ENCODE results near the gene SLC9A8.

SLC9A8 gene

DNA sequence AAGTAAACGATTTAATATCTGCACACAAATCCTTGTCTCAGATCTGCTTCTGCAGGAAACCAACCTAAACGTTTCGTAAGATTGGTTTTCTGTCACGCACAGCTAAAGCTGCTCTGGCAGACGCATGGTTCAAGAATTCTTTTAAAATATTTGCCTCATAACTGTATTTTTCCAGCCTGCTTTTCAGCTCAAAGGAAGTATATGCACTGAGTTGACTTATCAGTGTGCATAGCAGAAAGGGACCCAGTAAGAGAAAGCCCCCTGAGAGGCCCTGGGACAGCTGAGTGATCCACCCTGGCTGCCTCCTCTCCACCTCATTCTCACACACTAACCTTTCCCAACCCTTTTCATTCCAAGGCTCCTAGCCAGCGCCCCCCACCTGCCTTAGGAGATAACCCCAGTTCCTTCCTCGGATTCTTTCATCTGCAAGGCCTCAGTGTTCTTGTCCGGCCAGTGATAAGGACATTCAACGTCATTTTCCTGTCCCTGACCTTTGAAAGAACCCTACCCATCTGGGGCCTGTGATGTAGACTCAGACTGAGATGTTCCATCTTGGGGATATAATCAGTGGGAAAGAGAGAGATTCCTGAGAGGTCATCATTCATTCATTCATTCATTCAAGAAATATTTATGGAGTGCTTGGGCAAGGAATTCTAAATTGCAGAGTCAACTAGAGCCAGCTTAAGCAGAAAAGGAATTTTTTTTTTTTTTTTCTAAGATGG lies 22.4 kb upstream of the SLC9A8 start:
- Histone ChIP-seq H3K4me3 (ENCODE audit: low read depth in 1 of 2, low read length in 1 of 2) (no peak overlapping the region), H3K27me3 (no peaks in the 10 kb centered on the region), H3K27ac (peak overlapping the region; percentile 93), H3K4me1 (ENCODE audit: control insufficient read depth in 1 of 2, insufficient read depth in 1 of 2, low read depth in 1 of 2, low read length in 1 of 2) (peaks cover 77 to 80% of the 10 kb centered on the region in 2 experiments), H3K36me3 (no peaks in the 10 kb centered on the region), H3K9me3 (no peaks in the 10 kb centered on the region)
- TF ChIP-seq, protein P1, sequence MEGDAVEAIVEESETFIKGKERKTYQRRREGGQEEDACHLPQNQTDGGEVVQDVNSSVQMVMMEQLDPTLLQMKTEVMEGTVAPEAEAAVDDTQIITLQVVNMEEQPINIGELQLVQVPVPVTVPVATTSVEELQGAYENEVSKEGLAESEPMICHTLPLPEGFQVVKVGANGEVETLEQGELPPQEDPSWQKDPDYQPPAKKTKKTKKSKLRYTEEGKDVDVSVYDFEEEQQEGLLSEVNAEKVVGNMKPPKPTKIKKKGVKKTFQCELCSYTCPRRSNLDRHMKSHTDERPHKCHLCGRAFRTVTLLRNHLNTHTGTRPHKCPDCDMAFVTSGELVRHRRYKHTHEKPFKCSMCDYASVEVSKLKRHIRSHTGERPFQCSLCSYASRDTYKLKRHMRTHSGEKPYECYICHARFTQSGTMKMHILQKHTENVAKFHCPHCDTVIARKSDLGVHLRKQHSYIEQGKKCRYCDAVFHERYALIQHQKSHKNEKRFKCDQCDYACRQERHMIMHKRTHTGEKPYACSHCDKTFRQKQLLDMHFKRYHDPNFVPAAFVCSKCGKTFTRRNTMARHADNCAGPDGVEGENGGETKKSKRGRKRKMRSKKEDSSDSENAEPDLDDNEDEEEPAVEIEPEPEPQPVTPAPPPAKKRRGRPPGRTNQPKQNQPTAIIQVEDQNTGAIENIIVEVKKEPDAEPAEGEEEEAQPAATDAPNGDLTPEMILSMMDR (IDR thresholded peaks at IDR 0.05) = no peak

DNA sequence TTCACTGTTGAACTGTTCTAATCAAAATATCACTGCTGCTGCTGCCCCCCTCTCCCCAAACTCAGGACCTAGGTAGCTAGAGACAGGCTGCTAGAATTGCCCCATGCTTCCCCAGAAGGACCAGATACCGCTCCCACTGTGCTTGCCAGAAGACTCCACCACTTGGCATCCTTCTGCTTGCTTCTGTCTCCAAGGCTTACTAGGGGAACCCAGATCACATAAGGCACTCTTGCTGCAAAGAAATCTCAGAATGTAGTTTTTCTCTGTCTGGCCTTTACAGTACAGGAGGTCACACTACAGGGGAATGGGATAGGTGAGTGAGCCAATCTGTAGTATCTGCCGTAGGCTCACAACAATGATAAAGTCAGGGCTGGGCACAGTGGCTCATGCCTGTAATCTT lies 21.5 kb upstream of the SLC9A8 start:
- H3K4me1 ChIP-seq (ENCODE audit: control insufficient read depth in 1 of 2, insufficient read depth in 1 of 2, low read depth in 1 of 2, low read length in 1 of 2) = peaks cover 71 to 74% of the 10 kb centered on the region in 2 experiments
- no peaks in the 10 kb centered on the region for H3K9me3 ChIP-seq
- H3K36me3 ChIP-seq = no peaks in the 10 kb centered on the region
- H3K27ac ChIP-seq = peak overlapping the region; percentile 93
- TF ChIP-seq, protein P1 (IDR thresholded peaks at IDR 0.05) = no peak
- H3K27me3 ChIP-seq = no peaks in the 10 kb centered on the region
- no peak overlapping the region for H3K4me3 ChIP-seq (ENCODE audit: low read depth in 1 of 2, low read length in 1 of 2)

DNA sequence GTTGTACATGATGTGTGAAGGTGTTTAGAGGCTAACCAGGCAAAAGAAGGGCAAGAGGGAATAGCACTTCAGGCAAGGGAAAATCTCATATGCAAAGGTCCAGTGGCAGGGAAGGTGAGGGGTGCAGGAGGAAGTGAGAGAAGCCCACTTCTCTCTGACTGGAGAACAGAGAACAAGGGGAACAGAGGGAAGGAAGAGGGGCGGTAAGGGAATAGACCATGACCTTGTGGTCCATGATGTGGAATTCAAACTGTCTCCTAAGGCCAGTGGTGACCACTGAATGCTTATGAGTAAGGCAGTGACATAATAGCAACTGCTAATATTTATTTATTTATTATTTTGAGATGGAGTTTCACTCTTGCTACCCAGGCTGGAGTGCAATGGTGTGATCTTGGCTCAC lies 20.6 kb upstream of the SLC9A8 start:
- no peak overlapping the region for H3K27ac ChIP-seq
- no peak overlapping the region for H3K4me3 ChIP-seq (ENCODE audit: low read depth in 1 of 2, low read length in 1 of 2)
- no peaks in the 10 kb centered on the region for H3K9me3 ChIP-seq
- no peaks in the 10 kb centered on the region for H3K27me3 ChIP-seq
- TF ChIP-seq, protein P1 (IDR thresholded peaks at IDR 0.05) = no peak
- peaks cover 62 to 66% of the 10 kb centered on the region in 2 experiments for H3K4me1 ChIP-seq (ENCODE audit: control insufficient read depth in 1 of 2, insufficient read depth in 1 of 2, low read depth in 1 of 2, low read length in 1 of 2)
- no peaks in the 10 kb centered on the region for H3K36me3 ChIP-seq

DNA sequence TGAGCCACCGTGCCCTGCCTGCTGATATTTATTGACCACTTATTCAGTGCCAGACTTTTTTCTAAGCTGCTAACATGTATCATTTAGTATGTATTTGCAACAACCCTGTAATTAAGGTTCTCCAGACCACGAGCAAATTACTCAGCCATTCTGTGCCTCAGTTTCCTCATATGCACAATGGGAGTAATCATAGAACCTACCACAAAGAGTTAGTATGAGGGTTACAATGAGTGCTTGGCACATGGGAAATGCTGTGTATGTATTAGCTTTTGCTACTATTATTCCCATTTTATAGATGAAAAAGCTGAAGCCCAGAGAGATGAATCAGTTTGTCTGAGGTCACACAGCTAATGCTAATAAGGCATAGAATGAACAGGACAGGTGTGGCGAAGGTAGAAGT lies 20.0 kb upstream of the SLC9A8 start:
- Histone ChIP-seq H3K27ac (no peak overlapping the region), H3K4me1 (ENCODE audit: control insufficient read depth in 1 of 2, insufficient read depth in 1 of 2, low read depth in 1 of 2, low read length in 1 of 2) (peaks cover 56 to 60% of the 10 kb centered on the region in 2 experiments), H3K9me3 (no peaks in the 10 kb centered on the region), H3K4me3 (ENCODE audit: low read depth in 1 of 2, low read length in 1 of 2) (no peak overlapping the region), H3K36me3 (no peaks in the 10 kb centered on the region), H3K27me3 (no peaks in the 10 kb centered on the region)
- TF ChIP-seq, protein P1 (IDR thresholded peaks at IDR 0.05) = no peak

DNA sequence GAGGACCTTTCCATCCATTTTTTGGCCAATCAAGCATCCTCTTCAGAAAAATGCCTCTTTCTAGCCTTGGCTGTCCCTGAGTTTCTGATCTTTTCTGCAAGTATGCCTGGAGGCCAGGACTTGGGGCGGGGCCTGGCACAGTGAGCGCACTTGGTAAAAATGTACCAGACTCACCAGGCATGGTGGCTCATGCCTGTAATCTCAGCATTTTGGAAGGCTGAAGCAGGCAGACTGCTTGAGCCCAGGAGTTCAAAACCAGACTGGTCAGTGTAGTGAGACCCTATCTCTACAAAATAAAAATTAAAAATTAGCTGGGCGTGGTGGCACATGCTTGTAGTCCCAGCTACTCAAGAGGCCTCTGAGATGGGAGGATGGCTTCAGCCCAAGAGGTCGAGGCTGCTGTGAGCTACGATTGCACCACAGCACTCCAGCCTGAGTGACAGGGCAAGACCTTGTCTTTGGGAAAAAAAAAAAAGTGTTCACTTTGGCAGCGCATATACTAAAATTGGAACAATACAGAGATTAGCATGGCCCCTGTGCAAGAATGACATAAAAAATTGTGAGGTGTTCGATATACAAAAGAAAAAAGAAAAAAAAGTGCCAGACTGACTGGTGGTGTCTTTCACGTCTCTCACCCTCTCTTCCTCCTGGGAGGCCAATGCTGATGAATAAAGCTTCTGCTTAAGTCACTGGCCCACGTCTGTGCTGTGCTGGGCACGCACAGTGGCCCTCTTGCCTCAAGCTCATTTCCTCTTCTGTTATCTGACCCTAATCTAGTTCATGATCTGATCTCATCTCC lies 18.1 kb upstream of the SLC9A8 start:
- Histone ChIP-seq H3K27me3 (no peaks in the 10 kb centered on the region), H3K9me3 (no peaks in the 10 kb centered on the region), H3K4me3 (ENCODE audit: low read depth in 1 of 2, low read length in 1 of 2) (peak overlapping the region in 1 of 2 experiments; percentile 10), H3K27ac (peak overlapping the region; percentile 78), H3K36me3 (no peaks in the 10 kb centered on the region), H3K4me1 (ENCODE audit: control insufficient read depth in 1 of 2, insufficient read depth in 1 of 2, low read depth in 1 of 2, low read length in 1 of 2) (peaks cover 52% of the 10 kb centered on the region in 2 experiments)
- TF ChIP-seq, protein P1 (IDR thresholded peaks at IDR 0.05) = no peak
